Heart left ventricle (tissue), 13 donors: ENCODE data around the gene CA9.

Experiments
- POLR2A ChIP-seq, 2 donors: fragments of 450-650 bp; IDR thresholded peaks; one replicate each; pipeline ENCODE4 v1.6.1; 2017; ENCODE audit warnings: antibody characterized with exemption in 2 of 2, mild to moderate bottlenecking in 2 of 2, moderate library complexity in 2 of 2
- TF ChIP-seq, protein P1 (sequence below), 12 donors: fragments of 200-600 bp; sonication (generic) in 4 of 12; IDR thresholded peaks; one replicate each; pipeline versions ENCODE4 v1.5.0 to v1.8.0; 2018 to 2022; ENCODE audit warnings: antibody characterized with exemption in 12 of 12, mild to moderate bottlenecking in 5 of 12
- donor health status: ischemic (EF 13 %, LVEDD 7.1; RV severe dilation, severe dysfunction).
- donor health status: DM: no; HTN: yes; CAD: no.
- donor health status: DM: no; HTN: no; CAD: no.
- donor health status: ischemic (EF 25% LVEDD 6.9; RV normal size, moderate dysfunction).
- donor health status: ischemic (EF 25% LVEDD 5.7; RV mildly dilated, moderate dysfunction).
- donor health status: ischemic (EF 35%, LVEDD 5.7; RV mildly dilated, moderate dysfunction).
- donor health status: nonischemic (EF 11% LVEDD 7.7; RV severe dilation, severe dysfunction).
- donor health status: DM: yes; HTN: yes; CAD: no.
- donor health status: PGD.
- donor health status: ischemic (EF 29% LVEDD 5.4; RV normal size, mild dysfunction).
- donor health status: nonischemic (EF 23%, LVEDD 6.1; RV moderate dilation, normal function).

DNA sequence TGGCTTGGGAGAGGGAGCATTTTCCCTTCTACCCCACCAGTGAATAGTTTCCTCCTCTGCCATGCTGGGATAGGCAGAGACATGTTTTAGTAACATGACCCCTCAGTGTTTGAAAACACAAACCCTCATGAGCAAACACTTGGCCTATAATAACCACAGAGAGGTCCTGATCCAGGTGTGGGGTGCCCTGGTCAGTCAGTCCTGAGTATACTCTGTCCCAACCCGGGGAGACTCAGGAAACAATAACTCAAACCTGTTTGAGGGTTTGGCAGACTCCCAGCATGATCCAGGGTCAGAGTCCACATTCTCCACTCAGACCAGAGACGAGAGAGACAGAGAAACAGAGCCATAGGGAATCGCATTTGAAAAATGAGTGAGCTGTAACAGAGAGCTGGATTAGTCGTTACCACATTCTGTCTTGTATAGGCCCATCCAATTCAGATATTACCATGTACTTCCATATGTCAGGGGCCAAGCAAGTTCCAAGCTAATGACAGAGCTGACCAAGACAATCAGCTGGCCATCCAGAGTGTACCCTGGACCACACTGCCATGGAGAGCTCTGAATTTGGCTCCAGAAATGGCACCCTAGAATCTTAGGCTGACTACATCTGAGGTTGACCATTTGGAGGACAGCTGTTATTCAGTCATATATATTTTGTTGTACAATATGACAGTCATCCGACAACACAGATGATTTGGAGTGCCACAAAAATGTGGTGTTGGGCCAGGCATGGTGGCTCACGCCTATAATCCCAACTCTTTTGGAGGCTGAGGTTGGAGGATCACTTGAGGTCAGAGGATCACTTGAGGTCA is 4.2 kb upstream of the CA9 start:
- TF ChIP-seq, protein P1, sequence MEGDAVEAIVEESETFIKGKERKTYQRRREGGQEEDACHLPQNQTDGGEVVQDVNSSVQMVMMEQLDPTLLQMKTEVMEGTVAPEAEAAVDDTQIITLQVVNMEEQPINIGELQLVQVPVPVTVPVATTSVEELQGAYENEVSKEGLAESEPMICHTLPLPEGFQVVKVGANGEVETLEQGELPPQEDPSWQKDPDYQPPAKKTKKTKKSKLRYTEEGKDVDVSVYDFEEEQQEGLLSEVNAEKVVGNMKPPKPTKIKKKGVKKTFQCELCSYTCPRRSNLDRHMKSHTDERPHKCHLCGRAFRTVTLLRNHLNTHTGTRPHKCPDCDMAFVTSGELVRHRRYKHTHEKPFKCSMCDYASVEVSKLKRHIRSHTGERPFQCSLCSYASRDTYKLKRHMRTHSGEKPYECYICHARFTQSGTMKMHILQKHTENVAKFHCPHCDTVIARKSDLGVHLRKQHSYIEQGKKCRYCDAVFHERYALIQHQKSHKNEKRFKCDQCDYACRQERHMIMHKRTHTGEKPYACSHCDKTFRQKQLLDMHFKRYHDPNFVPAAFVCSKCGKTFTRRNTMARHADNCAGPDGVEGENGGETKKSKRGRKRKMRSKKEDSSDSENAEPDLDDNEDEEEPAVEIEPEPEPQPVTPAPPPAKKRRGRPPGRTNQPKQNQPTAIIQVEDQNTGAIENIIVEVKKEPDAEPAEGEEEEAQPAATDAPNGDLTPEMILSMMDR (IDR thresholded peaks at IDR 0.05): no peak
- no peak for TF ChIP-seq POLR2A (IDR thresholded peaks at IDR 0.05)
